Measurements from ENCODE around the gene TIMM13.
"Not testable (repeated sequence)": the region's sequence is repeated elsewhere in the genome, so short reads cannot be mapped to it uniquely, and the experiment has no call there.

The TIMM13 gene

DNA sequence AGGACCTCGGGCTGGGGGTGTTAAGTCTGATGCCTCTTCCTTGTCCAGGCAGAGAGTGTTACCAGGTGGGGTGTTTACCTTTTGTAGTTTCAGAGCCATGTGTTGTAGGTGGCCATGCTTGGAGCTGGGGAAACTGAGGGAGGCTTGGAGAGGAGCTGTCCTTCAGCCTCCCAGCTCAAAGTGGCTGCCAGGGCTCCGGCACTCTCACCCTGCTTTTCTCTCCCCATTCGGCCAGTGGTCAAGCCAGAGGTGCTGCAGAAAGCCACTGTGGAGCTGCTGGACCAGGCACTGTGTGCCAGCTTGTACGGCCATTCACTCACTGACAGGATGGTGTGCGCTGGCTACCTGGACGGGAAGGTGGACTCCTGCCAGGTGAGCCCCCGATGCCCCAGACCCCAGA is 17.4 kb downstream of the TIMM13 start:
- Histone ChIP-seq H3K27me3 (ENCODE audit: control insufficient read depth in 1 of 2, insufficient read depth in 2 of 2, low read length in 2 of 2) (peaks cover 0 to 2% of the 10 kb centered on the region in 2 donors), H3K9me3 (ENCODE audit: control insufficient read depth in 2 of 2, low read length in 2 of 2) (no peaks in the 10 kb centered on the region), H3K4me1 (ENCODE audit: control insufficient read depth, insufficient read depth, low read length) (no peaks in the 10 kb centered on the region), H3K36me3 (ENCODE audit: control insufficient read depth in 2 of 2, insufficient read depth in 2 of 2, low read length in 2 of 2) (no peaks in the 10 kb centered on the region), H3K4me3 (ENCODE audit: low read length in 2 of 2) (no peak overlapping the region), H3K9ac (ENCODE audit: low read length in 2 of 2) (no peak overlapping the region), H3K27ac (ENCODE audit: low read length) (no peak overlapping the region)

DNA sequence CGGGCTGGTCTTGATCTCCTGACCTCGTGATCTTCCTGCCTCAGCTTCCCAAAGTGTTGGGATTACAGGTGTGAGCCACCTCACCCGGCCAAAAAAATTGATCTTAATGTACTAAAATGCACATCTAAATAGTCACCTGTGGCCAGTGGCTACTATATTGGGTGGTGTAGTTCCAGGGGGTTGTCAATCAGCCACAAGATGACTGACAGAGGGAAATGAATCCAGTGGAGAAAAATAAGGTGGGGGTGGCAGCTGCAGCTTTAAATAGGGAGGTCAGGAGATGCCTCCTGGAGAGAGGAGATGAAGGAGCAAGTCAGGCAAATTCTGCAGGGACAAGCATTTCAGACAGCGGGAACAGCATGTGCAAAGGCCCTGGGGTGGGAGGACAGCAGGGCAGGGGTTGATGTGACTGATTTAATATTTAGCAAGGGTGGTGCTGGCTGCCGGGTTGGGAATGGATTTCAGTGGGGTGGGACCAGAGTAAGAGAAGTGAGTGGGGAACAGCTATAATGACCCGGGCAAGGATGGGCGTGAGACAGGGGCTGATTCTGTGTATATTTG is 18.0 kb downstream of the TIMM13 start:
- Histone ChIP-seq H3K4me1 (ENCODE audit: control insufficient read depth, insufficient read depth, low read length) (no peaks in the 10 kb centered on the region), H3K9ac (ENCODE audit: low read length in 2 of 2) (no peak overlapping the region), H3K36me3 (ENCODE audit: control insufficient read depth in 2 of 2, insufficient read depth in 2 of 2, low read length in 2 of 2) (no peaks in the 10 kb centered on the region), H3K9me3 (ENCODE audit: control insufficient read depth in 2 of 2, low read length in 2 of 2) (no peaks in the 10 kb centered on the region), H3K27me3 (ENCODE audit: control insufficient read depth in 1 of 2, insufficient read depth in 2 of 2, low read length in 2 of 2) (peaks cover 0 to 2% of the 10 kb centered on the region in 2 donors), H3K4me3 (ENCODE audit: low read length in 2 of 2) (no peak overlapping the region), H3K27ac (ENCODE audit: low read length) (no peak overlapping the region)

DNA sequence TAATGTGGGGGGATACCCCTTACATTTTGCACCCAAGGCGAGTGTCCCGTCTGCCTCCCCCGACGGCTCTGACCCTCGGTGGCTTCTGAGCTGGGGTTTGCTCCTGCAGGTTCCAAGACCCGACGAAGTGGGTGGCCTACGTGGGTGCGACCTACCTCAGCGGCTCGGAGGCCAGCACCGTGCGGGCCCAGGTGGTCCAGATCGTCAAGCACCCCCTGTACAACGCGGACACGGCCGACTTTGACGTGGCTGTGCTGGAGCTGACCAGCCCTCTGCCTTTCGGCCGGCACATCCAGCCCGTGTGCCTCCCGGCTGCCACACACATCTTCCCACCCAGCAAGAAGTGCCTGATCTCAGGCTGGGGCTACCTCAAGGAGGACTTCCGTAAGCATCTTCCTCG is 19.1 kb downstream of the TIMM13 start:
- Histone ChIP-seq H3K27ac (ENCODE audit: low read length) (no peak overlapping the region), H3K36me3 (ENCODE audit: control insufficient read depth in 2 of 2, insufficient read depth in 2 of 2, low read length in 2 of 2) (no peaks in the 10 kb centered on the region), H3K9ac (ENCODE audit: low read length in 2 of 2) (no peak overlapping the region), H3K27me3 (ENCODE audit: control insufficient read depth in 1 of 2, insufficient read depth in 2 of 2, low read length in 2 of 2) (peaks cover 0 to 2% of the 10 kb centered on the region in 2 donors), H3K4me3 (ENCODE audit: low read length in 2 of 2) (no peak overlapping the region), H3K9me3 (ENCODE audit: control insufficient read depth in 2 of 2, low read length in 2 of 2) (no peaks in the 10 kb centered on the region), H3K4me1 (ENCODE audit: control insufficient read depth, insufficient read depth, low read length) (no peaks in the 10 kb centered on the region)

DNA sequence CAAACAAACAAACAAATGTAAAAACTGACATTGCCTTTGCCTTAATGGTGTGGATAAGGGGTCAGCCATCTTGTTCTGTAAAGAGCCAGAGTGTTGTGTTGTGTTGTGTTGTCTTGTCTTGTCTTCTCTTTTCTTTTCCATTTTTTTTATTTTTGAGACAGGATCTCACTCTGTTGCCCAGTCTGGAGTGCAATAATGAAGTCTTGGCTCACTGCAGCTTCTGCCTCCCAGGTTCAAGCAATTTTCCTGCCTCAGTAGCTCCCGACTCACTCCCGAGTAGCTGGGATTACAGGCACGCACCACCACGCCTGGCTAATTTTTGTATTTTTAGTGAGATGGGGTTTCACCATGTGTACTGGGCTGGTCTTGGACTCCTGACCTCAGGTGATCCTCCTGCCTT is 27.8 kb downstream of the TIMM13 start:
- H3K27ac ChIP-seq (ENCODE audit: low read length) = no peak overlapping the region
- no peak overlapping the region for H3K4me3 ChIP-seq (ENCODE audit: low read length in 2 of 2)
- H3K36me3 ChIP-seq (ENCODE audit: control insufficient read depth in 2 of 2, insufficient read depth in 2 of 2, low read length in 2 of 2) = no peaks in the 10 kb centered on the region
- no peaks in the 10 kb centered on the region for H3K4me1 ChIP-seq (ENCODE audit: control insufficient read depth, insufficient read depth, low read length)
- no peak overlapping the region for H3K9ac ChIP-seq (ENCODE audit: low read length in 2 of 2)
- H3K9me3 ChIP-seq (ENCODE audit: control insufficient read depth in 2 of 2, low read length in 2 of 2) = no peaks in the 10 kb centered on the region
- peaks cover 0 to 5% of the 10 kb centered on the region in 2 donors for H3K27me3 ChIP-seq (ENCODE audit: control insufficient read depth in 1 of 2, insufficient read depth in 2 of 2, low read length in 2 of 2)

DNA sequence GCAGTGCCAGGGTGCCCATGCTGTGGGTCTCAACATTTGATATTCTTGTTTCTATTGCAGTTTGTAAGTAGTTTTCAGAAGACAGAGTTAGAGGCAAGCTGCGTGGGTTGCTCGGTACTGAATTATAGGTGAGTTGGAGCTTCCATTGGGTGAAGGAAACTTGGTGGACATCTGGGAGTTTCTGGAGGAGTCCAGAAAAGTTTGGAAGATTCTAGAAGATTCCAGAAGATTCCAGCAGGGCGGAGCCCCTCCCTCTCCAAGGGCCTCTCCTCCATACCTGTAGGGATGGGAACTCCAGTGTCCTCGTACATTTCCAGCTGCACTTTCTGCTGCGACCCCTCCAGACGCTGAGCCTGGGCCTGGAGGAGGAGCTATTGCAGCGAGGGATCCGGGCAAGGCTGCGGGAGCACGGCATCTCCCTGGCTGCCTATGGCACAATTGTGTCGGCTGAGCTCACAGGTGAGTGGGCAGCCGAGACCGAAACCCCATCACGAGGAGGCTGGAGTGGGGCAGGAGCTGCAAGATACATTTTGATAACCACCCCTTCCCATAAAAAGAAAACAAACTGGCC is 28.6 kb downstream of the TIMM13 start:
- Histone ChIP-seq H3K9me3 (ENCODE audit: control insufficient read depth in 2 of 2, low read length in 2 of 2) (no peaks in the 10 kb centered on the region), H3K4me1 (ENCODE audit: control insufficient read depth, insufficient read depth, low read length) (no peaks in the 10 kb centered on the region), H3K4me3 (ENCODE audit: low read length in 2 of 2) (no peak overlapping the region), H3K36me3 (ENCODE audit: control insufficient read depth in 2 of 2, insufficient read depth in 2 of 2, low read length in 2 of 2) (no peaks in the 10 kb centered on the region), H3K27ac (ENCODE audit: low read length) (no peak overlapping the region), H3K9ac (ENCODE audit: low read length in 2 of 2) (no peak overlapping the region), H3K27me3 (ENCODE audit: control insufficient read depth in 1 of 2, insufficient read depth in 2 of 2, low read length in 2 of 2) (peaks cover 0 to 5% of the 10 kb centered on the region in 2 donors)

DNA sequence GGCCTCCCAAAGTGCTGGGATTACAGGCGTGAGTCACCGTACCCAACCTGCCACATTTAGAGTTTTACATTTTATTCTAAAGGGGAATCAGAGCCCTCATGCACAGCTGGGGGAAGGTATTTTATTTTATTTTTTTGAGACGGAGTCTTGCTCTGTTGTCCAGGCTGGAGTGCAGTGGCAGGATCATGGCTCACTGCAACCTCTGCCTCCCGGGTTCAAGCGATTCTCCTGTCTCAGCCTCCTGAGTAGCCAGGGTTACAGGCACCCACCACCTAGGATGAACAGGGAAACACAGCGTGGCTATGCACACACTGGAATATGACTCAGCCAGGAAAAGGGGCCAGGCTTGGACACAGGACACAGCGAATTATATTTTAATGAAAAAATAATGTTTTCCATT is 30.2 kb downstream of the TIMM13 start:
- H3K36me3 ChIP-seq (ENCODE audit: control insufficient read depth in 2 of 2, insufficient read depth in 2 of 2, low read length in 2 of 2); H3K9ac ChIP-seq (ENCODE audit: low read length in 2 of 2); H3K27ac ChIP-seq (ENCODE audit: low read length); H3K4me3 ChIP-seq (ENCODE audit: low read length in 2 of 2); H3K9me3 ChIP-seq (ENCODE audit: control insufficient read depth in 2 of 2, low read length in 2 of 2); H3K27me3 ChIP-seq (ENCODE audit: control insufficient read depth in 1 of 2, insufficient read depth in 2 of 2, low read length in 2 of 2); H3K4me1 ChIP-seq (ENCODE audit: control insufficient read depth, insufficient read depth, low read length): not testable (repeated sequence)

DNA sequence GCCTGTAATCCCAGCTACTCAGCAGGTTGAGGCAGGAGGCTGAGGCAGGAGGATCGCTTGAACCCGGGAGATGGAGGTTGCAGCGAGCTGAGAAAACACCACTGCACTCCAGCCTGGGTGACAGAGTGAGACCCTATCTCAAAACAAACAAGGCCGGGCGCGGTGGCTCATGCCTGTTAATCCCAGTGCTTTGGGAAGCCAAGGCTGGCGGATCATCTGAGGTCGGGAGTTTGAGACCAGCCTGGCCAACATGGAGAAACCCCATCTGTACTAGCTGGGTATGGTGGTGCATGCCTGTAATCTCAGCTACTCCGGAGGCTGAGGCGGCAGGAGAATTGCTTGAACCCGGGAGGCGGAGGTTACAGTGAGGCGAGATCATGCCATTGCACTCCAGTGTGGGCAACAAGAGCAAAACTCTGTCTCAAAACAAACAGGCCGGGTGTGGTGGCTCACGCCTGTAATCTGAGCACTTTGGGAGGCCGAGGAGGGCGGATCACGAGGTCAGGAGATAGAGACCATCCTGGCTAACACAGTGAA is 32.0 kb downstream of the TIMM13 start:
- not testable (repeated sequence) for H3K36me3 ChIP-seq (ENCODE audit: control insufficient read depth in 2 of 2, insufficient read depth in 2 of 2, low read length in 2 of 2); H3K4me1 ChIP-seq (ENCODE audit: control insufficient read depth, insufficient read depth, low read length); H3K27me3 ChIP-seq (ENCODE audit: control insufficient read depth in 1 of 2, insufficient read depth in 2 of 2, low read length in 2 of 2); H3K4me3 ChIP-seq (ENCODE audit: low read length in 2 of 2); H3K27ac ChIP-seq (ENCODE audit: low read length); H3K9ac ChIP-seq (ENCODE audit: low read length in 2 of 2); H3K9me3 ChIP-seq (ENCODE audit: control insufficient read depth in 2 of 2, low read length in 2 of 2)

DNA sequence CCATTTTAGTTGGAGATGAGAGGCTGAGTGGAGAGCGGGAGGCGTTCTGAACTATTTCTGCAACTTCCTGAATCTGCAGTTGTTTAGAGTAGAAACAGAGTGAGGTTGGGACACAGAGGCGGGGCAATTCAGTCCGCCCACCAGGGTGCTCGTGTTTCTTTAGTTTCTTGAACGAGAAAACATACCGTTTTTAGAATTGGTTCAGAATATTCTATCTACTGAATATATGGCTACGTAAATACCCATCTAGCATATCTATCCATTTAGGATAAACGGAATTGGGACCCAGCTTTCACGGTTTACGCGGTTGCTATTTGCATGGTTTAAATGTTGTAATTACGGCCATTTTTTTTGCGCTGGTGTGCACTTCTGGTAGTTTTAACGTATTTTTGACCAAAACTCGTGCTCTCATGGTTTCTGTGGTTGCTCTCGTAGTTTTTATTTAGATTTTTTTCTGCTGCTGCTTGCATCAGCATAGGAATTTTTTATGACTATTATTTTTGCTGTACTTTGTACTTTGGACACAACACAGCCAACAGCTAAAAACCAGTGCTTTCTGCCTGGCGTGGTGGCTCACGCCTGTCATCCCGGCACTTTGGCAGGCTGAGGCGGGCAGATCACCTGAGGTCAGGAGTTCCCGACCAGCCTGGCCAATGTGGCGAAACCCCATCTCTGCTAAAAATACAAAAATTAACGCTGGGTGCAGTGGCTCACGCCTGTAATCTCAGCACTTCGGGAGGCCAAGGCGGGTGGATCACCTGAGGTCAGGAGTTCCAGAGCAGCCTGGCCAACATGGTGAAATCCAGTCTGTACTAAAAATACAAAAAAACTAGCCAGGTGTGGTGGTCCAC is 32.7 kb downstream of the TIMM13 start:
- no peaks in the 10 kb centered on the region for H3K9me3 ChIP-seq (ENCODE audit: control insufficient read depth in 2 of 2, low read length in 2 of 2)
- H3K9ac ChIP-seq (ENCODE audit: low read length in 2 of 2) = no peak overlapping the region
- H3K27me3 ChIP-seq (ENCODE audit: control insufficient read depth in 1 of 2, insufficient read depth in 2 of 2, low read length in 2 of 2) = peaks cover 2 to 8% of the 10 kb centered on the region in 2 donors
- H3K4me3 ChIP-seq (ENCODE audit: low read length in 2 of 2) = no peak overlapping the region
- no peak overlapping the region for H3K27ac ChIP-seq (ENCODE audit: low read length)
- no peaks in the 10 kb centered on the region for H3K36me3 ChIP-seq (ENCODE audit: control insufficient read depth in 2 of 2, insufficient read depth in 2 of 2, low read length in 2 of 2)
- H3K4me1 ChIP-seq (ENCODE audit: control insufficient read depth, insufficient read depth, low read length) = no peaks in the 10 kb centered on the region

DNA sequence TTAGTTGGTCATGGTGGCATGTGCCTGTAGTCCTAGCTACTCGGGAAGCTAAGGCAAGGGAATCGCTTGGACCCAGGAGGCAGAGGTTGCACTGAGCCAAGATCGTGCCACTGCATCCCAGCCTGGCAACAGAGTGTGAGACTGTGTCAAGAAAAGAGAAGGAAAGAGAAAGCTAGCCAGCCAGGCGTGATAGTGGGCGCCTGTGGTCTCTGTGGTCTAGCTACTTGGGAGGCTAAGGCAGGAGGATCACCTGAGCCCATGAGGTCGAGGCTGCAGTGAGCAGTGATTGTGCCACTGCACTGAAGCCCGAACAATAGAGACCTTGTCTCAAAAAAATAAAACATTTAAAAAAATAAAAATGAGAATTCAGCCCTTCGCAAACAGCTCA is 33.3 kb downstream of the TIMM13 start:
- Histone ChIP-seq H3K4me3 (ENCODE audit: low read length in 2 of 2) (no peak overlapping the region), H3K36me3 (ENCODE audit: control insufficient read depth in 2 of 2, insufficient read depth in 2 of 2, low read length in 2 of 2) (no peaks in the 10 kb centered on the region), H3K27ac (ENCODE audit: low read length) (no peak overlapping the region), H3K27me3 (ENCODE audit: control insufficient read depth in 1 of 2, insufficient read depth in 2 of 2, low read length in 2 of 2) (peaks cover 3 to 9% of the 10 kb centered on the region in 2 donors), H3K9ac (ENCODE audit: low read length in 2 of 2) (no peak overlapping the region), H3K4me1 (ENCODE audit: control insufficient read depth, insufficient read depth, low read length) (no peaks in the 10 kb centered on the region), H3K9me3 (ENCODE audit: control insufficient read depth in 2 of 2, low read length in 2 of 2) (no peaks in the 10 kb centered on the region)

DNA sequence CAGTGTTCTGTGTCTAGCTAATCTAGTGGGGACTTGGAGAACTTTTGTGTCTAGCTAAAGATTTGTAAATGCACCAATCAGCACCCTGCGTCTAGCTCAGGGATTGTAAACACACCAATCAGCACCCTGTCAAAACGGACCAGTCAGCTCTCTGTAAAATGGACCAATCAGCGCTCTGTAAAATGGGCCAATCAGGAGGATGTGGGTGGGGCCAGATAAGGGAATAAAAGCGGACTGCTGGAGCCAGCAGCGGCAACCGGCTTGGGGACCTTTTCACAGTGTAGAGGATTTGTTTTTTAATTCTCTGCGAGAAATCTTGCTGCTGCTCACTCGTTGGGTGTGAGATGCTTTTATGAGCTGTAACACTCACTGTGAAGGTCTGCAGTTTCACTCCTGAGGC is 34.5 kb downstream of the TIMM13 start:
- not testable (repeated sequence) for H3K27ac ChIP-seq (ENCODE audit: low read length); H3K9ac ChIP-seq (ENCODE audit: low read length in 2 of 2); H3K9me3 ChIP-seq (ENCODE audit: control insufficient read depth in 2 of 2, low read length in 2 of 2); H3K36me3 ChIP-seq (ENCODE audit: control insufficient read depth in 2 of 2, insufficient read depth in 2 of 2, low read length in 2 of 2); H3K4me1 ChIP-seq (ENCODE audit: control insufficient read depth, insufficient read depth, low read length); H3K4me3 ChIP-seq (ENCODE audit: low read length in 2 of 2); H3K27me3 ChIP-seq (ENCODE audit: control insufficient read depth in 1 of 2, insufficient read depth in 2 of 2, low read length in 2 of 2)

DNA sequence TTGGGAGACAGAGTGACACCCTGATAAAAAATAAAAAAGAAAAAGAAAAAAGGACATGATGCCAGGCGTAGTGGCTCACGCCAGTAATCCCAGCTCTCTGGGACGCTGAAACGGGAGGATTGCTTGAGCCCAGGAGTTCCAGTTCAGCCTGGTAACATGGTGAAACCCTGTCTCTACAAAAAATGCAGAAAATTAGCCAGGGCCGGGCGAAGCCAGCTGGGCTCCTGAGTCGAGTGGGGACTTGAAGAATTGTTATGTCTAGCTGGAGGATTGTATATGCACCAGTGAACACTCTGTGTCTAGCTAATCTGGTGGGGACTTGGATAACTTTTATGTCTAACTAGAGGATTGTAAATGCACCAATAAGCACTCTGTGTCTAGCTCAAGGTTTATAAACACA is 35.0 kb downstream of the TIMM13 start:
- Histone ChIP-seq H3K27ac (ENCODE audit: low read length) (no peak overlapping the region), H3K9ac (ENCODE audit: low read length in 2 of 2) (no peak overlapping the region), H3K36me3 (ENCODE audit: control insufficient read depth in 2 of 2, insufficient read depth in 2 of 2, low read length in 2 of 2) (no peaks in the 10 kb centered on the region), H3K9me3 (ENCODE audit: control insufficient read depth in 2 of 2, low read length in 2 of 2) (no peaks in the 10 kb centered on the region), H3K4me1 (ENCODE audit: control insufficient read depth, insufficient read depth, low read length) (no peaks in the 10 kb centered on the region), H3K4me3 (ENCODE audit: low read length in 2 of 2) (no peak overlapping the region), H3K27me3 (ENCODE audit: control insufficient read depth in 1 of 2, insufficient read depth in 2 of 2, low read length in 2 of 2) (peaks cover 3 to 9% of the 10 kb centered on the region in 2 donors)

Data from stomach smooth muscle (tissue), 2 donors.